ENCODE measurements around the gene MAP3K2. TPM values are rescaled to one million over a fixed set of nuclear protein-coding genes. Genes with fewer than 3 reads are reported as not detected.
A peak's percentile ranks its signal among the peaks of the same experiment; 100 is the strongest.
"Not testable (repeated sequence)": the region's sequence is repeated elsewhere in the genome, so short reads cannot be mapped to it uniquely, and the experiment has no call there.

MAP3K2 gene
- total RNA-seq, 1 experiment from 2014 or later = 54.6 TPM

DNA sequence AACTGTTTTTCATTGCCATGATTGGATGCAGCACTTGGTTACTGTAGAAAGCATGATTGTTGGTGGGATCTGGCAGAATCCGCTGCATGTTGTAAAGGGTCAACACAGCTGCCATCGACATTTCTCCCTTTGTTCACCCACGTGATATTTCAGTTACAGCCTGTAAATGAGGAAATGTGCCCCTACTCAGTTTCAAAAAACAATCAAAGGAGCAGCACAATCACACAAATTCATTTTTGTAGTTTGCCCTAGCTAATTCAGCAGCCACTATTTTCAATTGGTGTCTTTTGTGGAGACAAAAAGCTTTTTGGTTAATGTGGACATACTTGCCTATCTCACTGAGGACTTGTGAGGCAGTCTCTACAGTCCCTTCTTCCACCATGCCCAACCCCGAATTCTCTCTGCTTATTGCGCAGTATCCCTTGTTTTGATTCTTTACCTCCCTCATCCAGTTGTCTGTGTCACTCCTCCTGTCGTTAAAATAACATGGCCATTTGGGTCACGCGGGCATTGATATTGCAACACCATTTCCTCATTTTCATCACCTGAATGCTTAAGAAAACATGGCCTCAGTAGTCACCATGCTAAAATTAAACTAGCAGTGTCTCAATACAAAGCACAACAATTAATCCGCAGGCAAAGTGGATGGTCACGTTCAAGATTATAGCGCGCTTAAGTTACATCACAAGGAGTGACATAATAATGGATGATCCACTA lies 24.0 kb upstream of the MAP3K2 start:
- intact Hi-C loops (cut with micrococcal nuclease) = loop anchor here (2.0 kb wide), 1 partner anchor 25 kb away; the partner anchor contains the start of gene MAP3K2
- H3K36me3 ChIP-seq (ENCODE audit: low read depth, low read length) = no peaks in the 10 kb centered on the region
- H3K79me2 ChIP-seq (ENCODE audit: low read length) = no peaks in the 10 kb centered on the region
- H3K9ac ChIP-seq (ENCODE audit: low read length) = no peak overlapping the region
- no peaks in the 10 kb centered on the region for H4K20me1 ChIP-seq (ENCODE audit: low read length)
- no peaks in the 10 kb centered on the region for H3K9me2 ChIP-seq (replicated peaks; ENCODE audit: low read length)
- ChIA-PET POLR2A (ENCODE audit: unreplicated experiment) (no interaction called here), CTCF (no interaction called here)
- peaks cover 7% of the 10 kb centered on the region for H3F3A ChIP-seq (ENCODE audit: low read length, unreplicated experiment)
- peak overlapping the region; percentile 80 for H3K4me2 ChIP-seq (ENCODE audit: low read length)
- peaks cover 58% of the 10 kb centered on the region for H3K4me1 ChIP-seq (ENCODE audit: insufficient read depth, low read length)
- ATAC-seq = no peak
- BruUV-seq (replicated peaks) = no TSS peak
- H3K9me3 ChIP-seq (ENCODE audit: low read length) = no peaks in the 10 kb centered on the region
- H3K4me3 ChIP-seq (ENCODE audit: low read length) = peak overlapping the region; percentile 45; the same call in 1 of the 2 replicates
- TF ChIP-seq EZH2phosphoT487 (IDR thresholded peaks at IDR 0.05; ENCODE audit: borderline replicate concordance, low read length) = no peak
- TF ChIP-seq, protein P1, sequence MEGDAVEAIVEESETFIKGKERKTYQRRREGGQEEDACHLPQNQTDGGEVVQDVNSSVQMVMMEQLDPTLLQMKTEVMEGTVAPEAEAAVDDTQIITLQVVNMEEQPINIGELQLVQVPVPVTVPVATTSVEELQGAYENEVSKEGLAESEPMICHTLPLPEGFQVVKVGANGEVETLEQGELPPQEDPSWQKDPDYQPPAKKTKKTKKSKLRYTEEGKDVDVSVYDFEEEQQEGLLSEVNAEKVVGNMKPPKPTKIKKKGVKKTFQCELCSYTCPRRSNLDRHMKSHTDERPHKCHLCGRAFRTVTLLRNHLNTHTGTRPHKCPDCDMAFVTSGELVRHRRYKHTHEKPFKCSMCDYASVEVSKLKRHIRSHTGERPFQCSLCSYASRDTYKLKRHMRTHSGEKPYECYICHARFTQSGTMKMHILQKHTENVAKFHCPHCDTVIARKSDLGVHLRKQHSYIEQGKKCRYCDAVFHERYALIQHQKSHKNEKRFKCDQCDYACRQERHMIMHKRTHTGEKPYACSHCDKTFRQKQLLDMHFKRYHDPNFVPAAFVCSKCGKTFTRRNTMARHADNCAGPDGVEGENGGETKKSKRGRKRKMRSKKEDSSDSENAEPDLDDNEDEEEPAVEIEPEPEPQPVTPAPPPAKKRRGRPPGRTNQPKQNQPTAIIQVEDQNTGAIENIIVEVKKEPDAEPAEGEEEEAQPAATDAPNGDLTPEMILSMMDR (conservative IDR thresholded peaks at IDR 0.05; ENCODE audit: low read depth, low read length) = no peak
- no peak for TF ChIP-seq EZH2 (IDR thresholded peaks at IDR 0.05; ENCODE audit: low read length, unreplicated experiment)
- H2AFZ ChIP-seq (ENCODE audit: low read length) = peak overlapping the region; percentile 80; the same call in 1 of the 2 replicates
- no peaks in the 10 kb centered on the region for H3K27me3 ChIP-seq (ENCODE audit: low read length)
- DNase-seq = no peak
- H3K27ac ChIP-seq (ENCODE audit: low read length) = no peak overlapping the region

DNA sequence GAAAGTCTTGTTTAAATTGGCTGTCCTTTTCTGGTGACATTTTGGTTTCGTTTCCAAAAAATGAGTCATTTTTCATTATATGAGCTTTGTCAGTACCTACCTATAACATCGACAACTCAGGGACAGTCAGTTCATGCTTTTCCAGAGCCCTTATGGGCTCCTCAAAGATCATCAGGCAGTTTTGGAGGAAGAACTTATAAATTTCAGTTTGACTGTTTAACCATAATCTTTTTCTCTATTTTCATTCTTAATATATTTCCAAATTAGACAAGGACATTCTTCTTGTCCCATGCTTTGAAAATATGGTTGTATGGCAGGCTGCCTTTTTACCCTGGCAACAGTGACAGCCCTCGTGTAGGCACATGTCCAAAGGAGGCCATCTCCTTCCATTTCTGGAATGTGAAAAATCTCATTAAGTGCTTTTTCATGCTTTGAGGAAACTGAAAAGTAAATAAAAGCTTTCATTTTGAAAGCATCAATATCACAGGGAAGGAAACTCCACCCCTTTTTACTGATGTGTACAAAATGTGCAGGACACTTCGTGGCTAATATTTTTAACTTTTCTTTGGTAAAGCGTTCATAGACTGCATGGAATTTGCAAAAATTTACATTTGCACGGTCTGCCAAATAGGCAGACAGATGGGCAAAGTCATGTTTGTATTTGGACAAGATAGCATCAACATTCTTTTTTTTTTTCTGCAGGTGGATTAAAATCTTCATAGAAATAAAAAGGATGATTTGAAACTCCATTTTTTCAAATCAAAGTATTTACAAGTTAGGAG lies 23.3 kb upstream of the MAP3K2 start:
- Histone ChIP-seq H3K9me3 (ENCODE audit: low read length) (no peaks in the 10 kb centered on the region), H3K4me1 (ENCODE audit: insufficient read depth, low read length) (peaks cover 55% of the 10 kb centered on the region), H3K36me3 (ENCODE audit: low read depth, low read length) (no peaks in the 10 kb centered on the region), H3F3A (ENCODE audit: low read length, unreplicated experiment) (peaks cover 7% of the 10 kb centered on the region), H3K9ac (ENCODE audit: low read length) (no peak overlapping the region), H3K4me2 (ENCODE audit: low read length) (peak overlapping the region; percentile 80), H3K27ac (ENCODE audit: low read length) (peak overlapping the region; percentile 62), H3K79me2 (ENCODE audit: low read length) (no peaks in the 10 kb centered on the region), H3K4me3 (ENCODE audit: low read length) (peak overlapping the region; percentile 45), H4K20me1 (ENCODE audit: low read length) (no peaks in the 10 kb centered on the region), H3K27me3 (ENCODE audit: low read length) (no peaks in the 10 kb centered on the region), H3K9me2 (replicated peaks; ENCODE audit: low read length) (no peaks in the 10 kb centered on the region), H2AFZ (ENCODE audit: low read length) (peak overlapping the region; percentile 80)
- ATAC-seq (peak; percentile 20), DNase-seq (peak; percentile 70)
- no peak for TF ChIP-seq EZH2phosphoT487 (IDR thresholded peaks at IDR 0.05; ENCODE audit: borderline replicate concordance, low read length)
- TF ChIP-seq, protein P1 (conservative IDR thresholded peaks at IDR 0.05; ENCODE audit: low read depth, low read length) = no peak
- TF ChIP-seq EZH2 (IDR thresholded peaks at IDR 0.05; ENCODE audit: low read length, unreplicated experiment) = no peak
- POLR2A ChIA-PET (ENCODE audit: unreplicated experiment) = no interaction called here
- no TSS peak for BruUV-seq (replicated peaks)
- intact Hi-C loops (cut with micrococcal nuclease) = loop anchor here (2.0 kb wide), 1 partner anchor 24 kb away; the partner anchor contains the start of gene MAP3K2
- CTCF ChIA-PET = interaction anchor here (0.6 to 0.9 kb wide), 2 partner anchors 8 to 344 kb away, joined by 4 to 6 read pairs; no protein-coding TSS in a partner anchor

DNA sequence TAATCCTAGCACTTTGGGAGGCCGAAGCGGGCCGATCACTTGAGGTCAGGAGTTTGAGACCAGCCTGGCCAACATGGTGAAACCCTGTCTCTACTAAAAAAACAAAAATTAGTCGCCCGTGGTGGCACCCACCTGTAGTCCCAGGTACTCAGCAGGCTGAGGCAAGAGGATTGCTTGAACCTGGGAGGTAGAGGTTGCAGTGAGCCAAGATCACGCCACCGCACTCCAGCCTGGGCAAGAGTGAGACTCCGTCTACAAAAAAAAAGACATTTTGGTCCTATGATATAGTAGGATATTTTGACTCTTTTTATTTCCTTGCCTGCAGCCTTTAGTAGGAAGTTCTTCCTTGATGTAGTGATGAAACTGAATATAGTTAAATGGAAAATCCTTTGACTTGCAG lies 21.9 kb upstream of the MAP3K2 start:
- CTCF ChIA-PET; H3K79me2 ChIP-seq (ENCODE audit: low read length); ATAC-seq; H3K4me3 ChIP-seq (ENCODE audit: low read length); POLR2A ChIA-PET (ENCODE audit: unreplicated experiment); H2AFZ ChIP-seq (ENCODE audit: low read length); H3F3A ChIP-seq (ENCODE audit: low read length, unreplicated experiment); BruUV-seq (replicated peaks); H3K4me2 ChIP-seq (ENCODE audit: low read length); H3K27ac ChIP-seq (ENCODE audit: low read length); H3K9me3 ChIP-seq (ENCODE audit: low read length); H3K27me3 ChIP-seq (ENCODE audit: low read length); H4K20me1 ChIP-seq (ENCODE audit: low read length); H3K36me3 ChIP-seq (ENCODE audit: low read depth, low read length); H3K9me2 ChIP-seq (replicated peaks; ENCODE audit: low read length); H3K9ac ChIP-seq (ENCODE audit: low read length); DNase-seq: not testable (repeated sequence)
- intact Hi-C loops (cut with micrococcal nuclease) = loop anchor here (2.0 kb wide), 1 partner anchor 23 kb away; the partner anchor contains the start of gene MAP3K2
- H3K4me1 ChIP-seq (ENCODE audit: insufficient read depth, low read length) = peaks cover 44% of the 10 kb centered on the region

All from PC-3 (cell line).